SK-N-MC (cell line): Measurements from ENCODE around the gene PNMA8A.

Experiments used
- DNase-seq: peaks from one replicate; pipeline ENCODE4 v3.0.0-alpha.2; 2011; ENCODE audit warnings: low read depth, low spot score
- H3K27ac ChIP-seq: fragments of 200-600 bp; sonication (generic); 2 replicates; pipeline ENCODE4 v1.5.1; 2016; ENCODE audit warnings: mixed run types
- H3K36me3 ChIP-seq: fragments of 200-600 bp; sonication (generic); 2 replicates; pipeline ENCODE4 v1.6.1; 2017; ENCODE audit warnings: antibody characterized with exemption, low read length, mixed read lengths; ENCODE audit not compliant: insufficient read depth
- H3K4me3 ChIP-seq: fragments of 200-600 bp; sonication (generic); 2 replicates; pipeline ENCODE4 v1.5.1; 2016
- H3K9ac ChIP-seq: fragments of 200-600 bp; sonication (generic); 2 replicates; pipeline ENCODE4 v1.8.0; 2017; ENCODE audit warnings: mixed run types, mixed read lengths; ENCODE audit not compliant: insufficient read length
- H3K9me3 ChIP-seq: fragments of 200-600 bp; sonication (generic); 2 replicates; pipeline ENCODE4 v1.6.1; 2017; ENCODE audit warnings: low read depth, mild to moderate bottlenecking, antibody characterized with exemption, low read length, moderate library complexity, mixed read lengths
- EZH2 ChIP-seq: fragments of 200-600 bp; sonication (generic); IDR thresholded peaks from one replicate; pipeline ENCODE4 v1.6.1; 2017; ENCODE audit warnings: antibody characterized with exemption
- FOXP2 ChIP-seq: optimal IDR thresholded peaks from 2 replicates; pipeline ENCODE3; 2011; ENCODE audit warnings: mild to moderate bottlenecking, moderate library complexity; ENCODE audit not compliant: insufficient read depth; ENCODE audit errors: extremely low read length, control extremely low read depth
- POLR2AphosphoS5 ChIP-seq: IDR thresholded peaks from 2 replicates; pipeline ENCODE4 v1.6.1; 2012; ENCODE audit warnings: mild to moderate bottlenecking, low read depth, low read length, borderline replicate concordance

The PNMA8A gene

GRCh38 chr19:46460981-46461380 is 10.4 kb downstream of the PNMA8A start:
- Histone ChIP-seq H3K27ac (no peak overlapping the region), H3K9ac (no peak overlapping the region), H3K36me3 (no peaks in the 10 kb centered on the region), H3K4me3 (no peak overlapping the region), H3K9me3 (no peaks in the 10 kb centered on the region)
- DNase-seq = no peak
- TF ChIP-seq POLR2AphosphoS5 (no peak), FOXP2 (no peak), EZH2 (no peak)

- Histone ChIP-seq H3K9ac (no peak overlapping the region), H3K9me3 (no peaks in the 10 kb centered on the region), H3K27ac (no peak overlapping the region), H3K4me3 (no peak overlapping the region), H3K36me3 (no peaks in the 10 kb centered on the region)
- no peak for DNase-seq
- no peak for TF ChIP-seq POLR2AphosphoS5
- no peak for TF ChIP-seq FOXP2
- no peak for TF ChIP-seq EZH2
Observed at GRCh38 chr19:46460055-46460454, 11.3 kb downstream of the PNMA8A start.

- no peak for DNase-seq
- Histone ChIP-seq H3K36me3 (no peaks in the 10 kb centered on the region), H3K27ac (no peak overlapping the region), H3K9me3 (no peaks in the 10 kb centered on the region), H3K4me3 (no peak overlapping the region), H3K9ac (no peak overlapping the region)
- TF ChIP-seq EZH2 (no peak), FOXP2 (no peak), POLR2AphosphoS5 (no peak)
Observed at GRCh38 chr19:46456930-46457329, 14.4 kb downstream of the PNMA8A start.

GRCh38 chr19:46454244-46454643 is 17.1 kb downstream of the PNMA8A start:
- TF ChIP-seq FOXP2 = no peak
- no peak for TF ChIP-seq EZH2
- TF ChIP-seq POLR2AphosphoS5 = no peak
- Histone ChIP-seq H3K36me3 (no peaks in the 10 kb centered on the region), H3K4me3 (no peak overlapping the region), H3K9me3 (no peaks in the 10 kb centered on the region), H3K9ac (no peak overlapping the region), H3K27ac (no peak overlapping the region)
- no peak for DNase-seq

- no peak for DNase-seq
- no peak overlapping the region for H3K4me3 ChIP-seq
- no peak overlapping the region for H3K9ac ChIP-seq
- no peaks in the 10 kb centered on the region for H3K36me3 ChIP-seq
- H3K9me3 ChIP-seq = no peaks in the 10 kb centered on the region
- H3K27ac ChIP-seq = no peak overlapping the region
- TF ChIP-seq FOXP2 (no peak), POLR2AphosphoS5 (no peak)
Observed at GRCh38 chr19:46453661-46454060, 17.7 kb downstream of the PNMA8A start.

GRCh38 chr19:46452186-46452585 is 19.2 kb downstream of the PNMA8A start:
- Histone ChIP-seq H3K36me3 (no peaks in the 10 kb centered on the region), H3K4me3 (no peak overlapping the region), H3K27ac (no peak overlapping the region), H3K9me3 (no peaks in the 10 kb centered on the region), H3K9ac (no peak overlapping the region)
- DNase-seq = no peak
- TF ChIP-seq EZH2 = no peak
- no peak for TF ChIP-seq POLR2AphosphoS5
- no peak for TF ChIP-seq FOXP2

GRCh38 chr19:46451352-46451751 is 20.0 kb downstream of the PNMA8A start:
- no peak for DNase-seq
- no peak for TF ChIP-seq POLR2AphosphoS5
- TF ChIP-seq FOXP2 = no peak
- TF ChIP-seq EZH2 = no peak
- Histone ChIP-seq H3K36me3 (no peaks in the 10 kb centered on the region), H3K9ac (no peak overlapping the region), H3K27ac (no peak overlapping the region), H3K9me3 (no peaks in the 10 kb centered on the region), H3K4me3 (no peak overlapping the region)

GRCh38 chr19:46450737-46451136 is 20.6 kb downstream of the PNMA8A start:
- Histone ChIP-seq H3K4me3 (no peak overlapping the region), H3K9me3 (no peaks in the 10 kb centered on the region), H3K36me3 (no peaks in the 10 kb centered on the region), H3K9ac (no peak overlapping the region), H3K27ac (no peak overlapping the region)
- no peak for TF ChIP-seq FOXP2
- TF ChIP-seq POLR2AphosphoS5 = no peak
- no peak for TF ChIP-seq EZH2
- DNase-seq = no peak

GRCh38 chr19:46449228-46449627 is 22.1 kb downstream of the PNMA8A start:
- no peak overlapping the region for H3K27ac ChIP-seq
- no peak for DNase-seq
- no peaks in the 10 kb centered on the region for H3K36me3 ChIP-seq
- H3K4me3 ChIP-seq = no peak overlapping the region
- TF ChIP-seq EZH2 = no peak
- no peak for TF ChIP-seq POLR2AphosphoS5
- no peak for TF ChIP-seq FOXP2
- H3K9me3 ChIP-seq = no peaks in the 10 kb centered on the region
- H3K9ac ChIP-seq = no peak overlapping the region
